H1 (cell line): ENCODE measurements around the gene CPA1. TPM values are rescaled to one million over a fixed set of nuclear protein-coding genes. Genes with fewer than 3 reads are reported as not detected.

Experiments
- CTCF ChIA-PET: fragments of 300-600 bp; sonication (Branson Sonifier 250); formaldehyde crosslinking; loops from one replicate; lab custom pipeline; 2021; ENCODE audit not compliant: partially characterized antibody; lab: Charles Lee
- POLR2A ChIA-PET: fragments of 300-600 bp; sonication (Branson Sonifier 250); formaldehyde crosslinking; loops from one replicate; lab custom pipeline; 2021; ENCODE audit warnings: inconsistent platforms; ENCODE audit not compliant: partially characterized antibody; lab: Charles Lee
- DNase-seq, 2 experiments: peaks; one replicate each; pipeline versions ENCODE4 v3.0.0 to v3.0.0-alpha.2; 2010 to 2022; ENCODE audit warnings: low spot score in 2 of 2, low read depth in 1 of 2, mixed read lengths in 1 of 2
- FAIRE-seq: peaks from 2 replicates; lab custom pipeline; 2011; peaks lifted over from hg19 to GRCh38; lab: Jason Lieb, UNC
- H2AFZ ChIP-seq: 2 replicates; pipeline ENCODE4 v1.8.1; 2012; ENCODE audit warnings: low read length, inconsistent platforms
- H2AK5ac ChIP-seq: 2 replicates; pipeline ENCODE4 v1.6.1; 2013; ENCODE audit warnings: low read depth, low read length
- H2BK120ac ChIP-seq: replicated peaks from 2 replicates; pipeline ENCODE3; 2013; ENCODE audit warnings: low read depth, low read length, inconsistent platforms
- H2BK12ac ChIP-seq: 2 replicates; pipeline ENCODE4 v1.6.1; 2013; ENCODE audit warnings: low read depth, low read length
- H2BK15ac ChIP-seq: 2 replicates; pipeline ENCODE4 v1.6.1; 2013; ENCODE audit warnings: low read length
- H2BK20ac ChIP-seq: 2 replicates; pipeline ENCODE4 v1.6.1; 2013; ENCODE audit warnings: low read length
- H2BK5ac ChIP-seq: 2 replicates; pipeline ENCODE4 v1.6.1; 2013; ENCODE audit warnings: low read depth, low read length
- H3K14ac ChIP-seq: 2 replicates; pipeline ENCODE4 v1.6.1; 2013; ENCODE audit warnings: inconsistent platforms; ENCODE audit not compliant: insufficient read length
- H3K18ac ChIP-seq: 2 replicates; pipeline ENCODE4 v1.6.1; 2013; ENCODE audit warnings: low read length; ENCODE audit errors: extremely low read depth
- H3K23ac ChIP-seq: 2 replicates; pipeline ENCODE4 v1.6.1; 2013; ENCODE audit warnings: inconsistent platforms; ENCODE audit not compliant: insufficient read length
- H3K23me2 ChIP-seq: 2 replicates; pipeline ENCODE4 v1.6.1; 2013; ENCODE audit warnings: low read depth, low read length
- H3K27ac ChIP-seq: 2 replicates; pipeline ENCODE4 v1.6.1; 2011; ENCODE audit warnings: low read depth, low read length, inconsistent platforms
- H3K27me3 ChIP-seq, 4 experiments: replicated peaks in 1 of 4; 1 replicate in 1 of 4; 2 replicates in 3 of 4; pipeline versions ENCODE4 v1.6.1 to v1.8.1; 2011 to 2013; ENCODE audit warnings: low read length in 3 of 4, mild to moderate bottlenecking in 3 of 4, inconsistent platforms in 2 of 4, mixed read lengths in 2 of 4, moderate library complexity in 1 of 4; ENCODE audit not compliant: control insufficient read depth in 3 of 4, insufficient read depth in 3 of 4; ENCODE audit errors: extremely low read depth in 1 of 4
- H3K36me3 ChIP-seq, 4 experiments: 2 replicates each; pipeline versions ENCODE4 v1.6.1 to v1.8.1; 2011 to 2013; ENCODE audit warnings: mild to moderate bottlenecking in 4 of 4, low read length in 3 of 4, moderate library complexity in 2 of 4, control low read depth in 1 of 4, inconsistent platforms in 1 of 4; ENCODE audit not compliant: insufficient read depth in 4 of 4, control insufficient read depth in 2 of 4
- H3K4ac ChIP-seq: replicated peaks from 2 replicates; pipeline ENCODE3; 2013; ENCODE audit warnings: low read length, low read depth, mixed read lengths, inconsistent platforms; ENCODE audit not compliant: insufficient read length
- H3K4me1 ChIP-seq, 4 experiments: replicated peaks in 1 of 4; 1 replicate in 1 of 4; 2 replicates in 3 of 4; pipeline versions ENCODE4 v1.6.1 to v1.8.1; 2011 to 2013; ENCODE audit warnings: low read length in 3 of 4, inconsistent platforms in 2 of 4, mixed read lengths in 1 of 4; ENCODE audit not compliant: insufficient read depth in 4 of 4, control insufficient read depth in 3 of 4
- H3K4me2 ChIP-seq, 2 experiments: 2 replicates each; pipeline versions ENCODE4 v1.6.1 to v1.8.1; 2011 to 2013; ENCODE audit warnings: low read depth in 2 of 2, low read length in 2 of 2, control low read depth in 1 of 2, inconsistent platforms in 1 of 2, mild to moderate bottlenecking in 1 of 2; ENCODE audit not compliant: insufficient read depth in 1 of 2
- H3K4me3 ChIP-seq, 4 experiments: fragments of 200-600, 300-600 bp in 1 of 4; sonication (generic), shearing (Covaris generic), sonication (Bioruptor Twin) in 1 of 4; 2 replicates each; pipeline versions ENCODE4 v1.5.1 to v1.8.1; 2011 to 2016; ENCODE audit warnings: low read length in 4 of 4, low read depth in 3 of 4, control low read depth in 2 of 4, inconsistent platforms in 2 of 4, mild to moderate bottlenecking in 2 of 4, mixed read lengths in 1 of 4, moderate library complexity in 1 of 4; ENCODE audit not compliant: insufficient read depth in 2 of 4; ENCODE audit errors: extremely low read depth in 1 of 4
- H3K56ac ChIP-seq: replicated peaks from 2 replicates; pipeline ENCODE3; 2013; ENCODE audit warnings: low read depth, mild to moderate bottlenecking, mixed read lengths, low read length, inconsistent platforms; ENCODE audit not compliant: insufficient read length
- H3K79me1 ChIP-seq: 2 replicates; pipeline ENCODE4 v1.6.1; 2013; ENCODE audit warnings: low read depth, low read length, control low read depth
- H3K79me2 ChIP-seq, 2 experiments: 2 replicates each; pipeline versions ENCODE4 v1.6.1 to v1.8.1; 2012 to 2013; ENCODE audit warnings: low read length in 2 of 2, mild to moderate bottlenecking in 2 of 2, inconsistent platforms in 1 of 2; ENCODE audit not compliant: insufficient read depth in 2 of 2, control insufficient read depth in 1 of 2
- H3K9ac ChIP-seq, 4 experiments: replicated peaks in 1 of 4; 1 replicate in 1 of 4; 2 replicates in 3 of 4; pipeline versions ENCODE4 v1.6.1 to v1.8.1; 2011 to 2013; ENCODE audit warnings: low read depth in 3 of 4, low read length in 3 of 4, control low read depth in 2 of 4, mild to moderate bottlenecking in 2 of 4, moderate library complexity in 2 of 4, inconsistent platforms in 1 of 4; ENCODE audit errors: extremely low read depth in 1 of 4
- H3K9me3 ChIP-seq, 2 experiments: 2 replicates each; pipeline versions ENCODE4 v1.6.1 to v1.8.1; 2012 to 2013; ENCODE audit warnings: mild to moderate bottlenecking in 2 of 2, moderate library complexity in 2 of 2, control low read depth in 1 of 2, inconsistent platforms in 1 of 2, low read depth in 1 of 2, low read length in 1 of 2, mixed read lengths in 1 of 2; ENCODE audit not compliant: insufficient read depth in 2 of 2
- H4K20me1 ChIP-seq, 2 experiments: replicated peaks in 1 of 2; 2 replicates each; pipeline versions ENCODE3 to v1.8.1; 2011 to 2013; ENCODE audit warnings: inconsistent platforms in 2 of 2, low read length in 2 of 2, mild to moderate bottlenecking in 1 of 2; ENCODE audit not compliant: insufficient read depth in 2 of 2, control insufficient read depth in 1 of 2
- H4K5ac ChIP-seq: 2 replicates; pipeline ENCODE4 v1.6.1; 2013; ENCODE audit warnings: low read length, low read depth, mixed read lengths, inconsistent platforms; ENCODE audit not compliant: insufficient read length
- H4K8ac ChIP-seq: 2 replicates; pipeline ENCODE4 v1.8.0; 2013; ENCODE audit warnings: mild to moderate bottlenecking, moderate library complexity, low read length, inconsistent platforms; ENCODE audit not compliant: insufficient read depth; ENCODE audit errors: extremely low read depth
- H4K91ac ChIP-seq: replicated peaks from 2 replicates; pipeline ENCODE3; 2013; ENCODE audit warnings: low read length, mixed read lengths, inconsistent platforms; ENCODE audit not compliant: insufficient read length
- ASH2L ChIP-seq: fragments of 200-600, 300-600 bp; sonication (generic); IDR thresholded peaks from one replicate; pipeline ENCODE4 v1.7.1; 2017; ENCODE audit warnings: low read length
- BRCA1 ChIP-seq: IDR thresholded peaks from 2 replicates; pipeline ENCODE4 v1.6.1; 2012; ENCODE audit warnings: low read depth, low read length, improper control_type of control experiment
- CREB1 ChIP-seq: IDR thresholded peaks from 2 replicates; pipeline ENCODE4 v1.6.1; 2012; ENCODE audit warnings: inconsistent platforms
- CTBP2 ChIP-seq: IDR thresholded peaks from 2 replicates; pipeline ENCODE4 v1.7.0; 2011; ENCODE audit warnings: borderline replicate concordance, mild to moderate bottlenecking, moderate library complexity, mixed read lengths, low read length; ENCODE audit not compliant: insufficient read depth, insufficient read length
- EGR1 ChIP-seq: IDR thresholded peaks from 2 replicates; pipeline ENCODE4 v1.6.1; 2011; ENCODE audit warnings: low read depth, low read length, borderline replicate concordance
- KDM4A ChIP-seq: IDR thresholded peaks from one replicate; pipeline ENCODE4 v1.7.1; 2012; ENCODE audit warnings: low read depth, mild to moderate bottlenecking, moderate library complexity, low read length, inconsistent platforms; ENCODE audit not compliant: severe bottlenecking
- NRF1 ChIP-seq: IDR thresholded peaks from 2 replicates; pipeline ENCODE4 v1.6.1; 2011; ENCODE audit warnings: mild to moderate bottlenecking, low read depth, low read length, improper control_type of control experiment
- POLR2A ChIP-seq, 2 experiments: IDR thresholded peaks; 1 replicate in 1 of 2; 2 replicates in 1 of 2; pipeline ENCODE4 v1.6.1; 2011; ENCODE audit warnings: low read depth in 2 of 2, low read length in 2 of 2, mild to moderate bottlenecking in 2 of 2; ENCODE audit errors: control extremely low read depth in 1 of 2
- POLR2AphosphoS5 ChIP-seq: IDR thresholded peaks from 2 replicates; pipeline ENCODE4 v1.6.1; 2011; ENCODE audit warnings: low read depth, low read length
- RBBP5 ChIP-seq: IDR thresholded peaks from 2 replicates; pipeline ENCODE4 v1.7.1; 2012; ENCODE audit warnings: low read depth, mild to moderate bottlenecking, inconsistent platforms, low read length, moderate library complexity, borderline replicate concordance
- SIN3A ChIP-seq, 2 experiments: IDR thresholded peaks in 1 of 2; conservative IDR thresholded peaks in 1 of 2; 2 replicates each; pipeline ENCODE4 v1.6.1; 2011 to 2012; ENCODE audit warnings: low read length in 2 of 2, improper control_type of control experiment in 1 of 2, low read depth in 1 of 2, mild to moderate bottlenecking in 1 of 2
- SUZ12 ChIP-seq: fragments of 200-600 bp; sonication (generic); IDR thresholded peaks from 2 replicates; pipeline ENCODE4 v1.6.1; 2012; ENCODE audit warnings: mild to moderate bottlenecking, inconsistent platforms, low read length, moderate library complexity, mixed read lengths
- YY1 ChIP-seq: IDR thresholded peaks from 2 replicates; pipeline ENCODE4 v1.6.1; 2011; ENCODE audit warnings: low read depth, mild to moderate bottlenecking, low read length
- WGBS, 2 experiments: shearing (Covaris generic) in 1 of 2; methylation state at CpG; one replicate each; pipeline versions ENCODE4 v1.1.6 to v1.1.7; 2013 to 2015; ENCODE audit warnings: low lambda C conversion rate in 2 of 2, mixed read lengths in 2 of 2, inconsistent platforms in 1 of 2, low coverage in 1 of 2, missing lambda C conversion rate in 1 of 2; ENCODE audit not compliant: insufficient replicate concordance in 2 of 2, insufficient coverage in 1 of 2, insufficient read length in 1 of 2; ENCODE audit errors: extremely low coverage in 1 of 2, missing lambda C conversion rate in 1 of 2; 5-methylcytosine and 5-hydroxymethylcytosine counted together
- polyA plus RNA-seq, 7 experiments: library from polyadenylated mRNA; depleted of rRNA in 3 of 7; stranded (reverse) in 5 of 7; unstranded in 2 of 7; fragments of >200 nt in 5 of 7; fragments of 200-250 nt in 2 of 7; gene quantifications; 1 replicate in 5 of 7; 2 replicates in 1 of 7; 4 replicates in 1 of 7; pipeline versions ENCODE4 v1.2.1 to v1.2.3, GENCODE V29; 2011 to 2013; ENCODE audit warnings: missing spikeins in 2 of 7, mixed read lengths in 2 of 7
- total RNA-seq: library from RNA; stranded (reverse); fragmentation: NEBNext Ultra II Directional; extraction: Animal tissue kit (Norgen Biotek cat#: 25700); gene quantifications from 2 replicates; pipeline ENCODE4 v1.2.1, GENCODE V29; 2021
- TF ChIP-seq, protein P1 (sequence below): IDR thresholded peaks from 2 replicates; pipeline ENCODE4 v1.6.1; 2012; ENCODE audit warnings: inconsistent platforms

The CPA1 gene
- total and polyA plus RNA-seq, 2 of the 8 experiments (the other 6 are each of a cell fraction or from before 2014, with no cell fraction given), result not detected

DNA sequence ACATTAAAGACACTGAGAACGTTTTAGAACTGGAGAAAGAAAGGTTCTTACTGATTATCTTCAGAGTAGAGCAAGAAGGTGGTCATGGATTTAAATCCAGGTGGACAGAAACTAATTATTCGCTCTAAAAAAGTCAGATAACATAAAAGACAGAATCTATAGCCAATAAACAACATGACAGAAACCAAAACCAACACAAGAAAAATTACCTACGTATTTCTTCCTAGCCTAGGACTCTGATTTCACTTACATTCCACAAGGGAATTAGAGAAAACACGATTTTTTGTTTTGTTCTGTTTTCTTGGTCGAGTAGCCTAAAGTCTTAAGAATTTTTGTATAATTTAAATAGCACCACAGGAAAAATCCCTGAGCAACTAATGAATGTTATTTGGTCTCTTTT is 15.1 kb downstream of the CPA1 start:
- Histone ChIP-seq H3K4ac (no peak overlapping the region), H3K9ac (no peak overlapping the region), H3K27ac (no peak overlapping the region), H4K91ac (no peak overlapping the region), H3K4me3 (no peak overlapping the region), H3K27me3 (no peaks in the 10 kb centered on the region), H4K20me1 (no peaks in the 10 kb centered on the region), H3K4me1 (peaks cover 0 to 2% (median 0%) of the 10 kb centered on the region in 4 experiments; a peak in 2 of 7 replicates), H2BK15ac (no peak overlapping the region), H2BK120ac (no peak overlapping the region), H3K23me2 (no peaks in the 10 kb centered on the region), H3K79me2 (no peaks in the 10 kb centered on the region), H2BK5ac (no peak overlapping the region), H2AFZ (no peak overlapping the region), H4K5ac (no peak overlapping the region), H3K4me2 (no peak overlapping the region), H3K14ac (no peak overlapping the region), H3K18ac (no peak overlapping the region), H2BK12ac (no peak overlapping the region), H2AK5ac (no peak overlapping the region), H4K8ac (no peak overlapping the region), H3K79me1 (no peaks in the 10 kb centered on the region), H3K9me3 (no peaks in the 10 kb centered on the region), H2BK20ac (no peak overlapping the region), H3K23ac (no peak overlapping the region), H3K56ac (no peak overlapping the region), H3K36me3 (no peaks in the 10 kb centered on the region)
- CTCF ChIA-PET, result no interaction called here
- DNase-seq, result no peak
- 77% methylated on average over 5 of the region's 5 CpGs; no CpG with 5 or more reads in 1 of the 2 experiments for WGBS, 2 experiments
- TF ChIP-seq RBBP5, result no peak
- no peak for TF ChIP-seq KDM4A
- TF ChIP-seq CREB1, result no peak
- TF ChIP-seq POLR2A (IDR thresholded peaks at IDR 0.05; ENCODE audit: control extremely low read depth in 1 of 2, low read depth in 2 of 2, low read length in 2 of 2), result no peak
- TF ChIP-seq EGR1, result no peak
- TF ChIP-seq SIN3A (conservative IDR thresholded peaks at IDR 0.05 in 1 of 2, IDR thresholded peaks at IDR 0.05 in 1 of 2; ENCODE audit: low read depth in 1 of 2, low read length in 2 of 2), result no peak
- no peak for TF ChIP-seq SUZ12
- no peak for TF ChIP-seq POLR2AphosphoS5
- TF ChIP-seq ASH2L, result no peak
- TF ChIP-seq NRF1, result no peak
- no peak for TF ChIP-seq YY1
- TF ChIP-seq BRCA1, result no peak
- TF ChIP-seq, protein P1, sequence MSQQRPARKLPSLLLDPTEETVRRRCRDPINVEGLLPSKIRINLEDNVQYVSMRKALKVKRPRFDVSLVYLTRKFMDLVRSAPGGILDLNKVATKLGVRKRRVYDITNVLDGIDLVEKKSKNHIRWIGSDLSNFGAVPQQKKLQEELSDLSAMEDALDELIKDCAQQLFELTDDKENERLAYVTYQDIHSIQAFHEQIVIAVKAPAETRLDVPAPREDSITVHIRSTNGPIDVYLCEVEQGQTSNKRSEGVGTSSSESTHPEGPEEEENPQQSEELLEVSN, result no peak
- TF ChIP-seq CTBP2, result no peak
- FAIRE-seq, result no peak
- POLR2A ChIA-PET, result no interaction called here
